K562 (cell line): ENCODE results near the gene TNC.

Experiments
- ADNP ChIP-seq: fragments of 200-800 bp; sonication (Bioruptor generic); IDR thresholded peaks from 2 replicates; pipeline ENCODE4 v1.6.1; 2016; ENCODE audit warnings: missing genetic modification characterization, missing compliant biosample characterization
- POLR2A ChIP-seq: fragments of 450-650 bp; conservative IDR thresholded peaks from 2 replicates; pipeline ENCODE4 v1.6.1; 2016

DNA sequence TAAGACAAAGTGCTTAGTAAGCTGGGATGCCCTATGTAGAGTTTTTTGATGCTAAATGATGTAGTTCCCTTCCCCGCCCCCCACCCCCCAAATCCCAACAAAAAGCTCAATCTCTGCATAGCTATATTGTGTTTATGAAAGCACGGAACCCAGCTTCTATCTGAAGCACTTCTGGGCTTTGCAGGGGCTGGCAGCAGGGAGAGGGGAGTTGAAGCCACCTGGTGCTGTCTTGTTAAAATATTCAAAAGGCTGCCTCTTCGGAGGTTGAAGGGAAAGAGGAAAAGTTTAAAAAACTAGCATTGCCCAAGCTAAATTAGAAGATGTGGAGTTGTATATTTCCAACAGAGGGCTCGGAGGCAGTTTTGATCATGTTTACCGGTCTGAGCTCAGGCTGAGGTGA is 5.0 kb upstream of the TNC start:
- TF ChIP-seq ADNP (tag) (no peak), POLR2A (no peak)
